ENCODE measurements around the gene DZIP3. TPM values are rescaled to one million over a fixed set of nuclear protein-coding genes. Genes with fewer than 3 reads are reported as not detected.

The DZIP3 gene
- total and polyA plus RNA-seq, 4 donors: 0.38 to 15.5 (median 7.1) TPM

GRCh38 chr3:108555966-108556581, 33.4 kb upstream of the DZIP3 start:
- Histone ChIP-seq H3K4me3 (ENCODE audit: low read length in 2 of 2) (no peak overlapping the region), H3K27ac (ENCODE audit: low read depth in 1 of 2, low read length in 2 of 2) (no peak overlapping the region), H3K4me1 (ENCODE audit: control insufficient read depth in 1 of 2, insufficient read depth in 2 of 2, low read length in 2 of 2) (no peaks in the 10 kb centered on the region), H3K27me3 (ENCODE audit: control insufficient read depth in 1 of 2, insufficient read depth in 2 of 2, low read length in 1 of 2) (no peaks in the 10 kb centered on the region), H3K9me3 (ENCODE audit: control insufficient read depth, low read length) (no peaks in the 10 kb centered on the region), H3K36me3 (ENCODE audit: control insufficient read depth in 1 of 2, insufficient read depth in 2 of 2, low read length in 1 of 2) (no peaks in the 10 kb centered on the region)
- ATAC-seq (ENCODE audit: low FRiP score): no peak
- DNase-seq: no peak
- 67 to 69% methylated on average over 2 of the region's 2 CpGs for WGBS, 2 donors
- intact Hi-C loops (cut with DNase I): no loop called here

- Histone ChIP-seq H3K9me3 (ENCODE audit: control insufficient read depth, low read length) (no peaks in the 10 kb centered on the region), H3K27me3 (ENCODE audit: control insufficient read depth in 1 of 2, insufficient read depth in 2 of 2, low read length in 1 of 2) (no peaks in the 10 kb centered on the region), H3K36me3 (ENCODE audit: control insufficient read depth in 1 of 2, insufficient read depth in 2 of 2, low read length in 1 of 2) (no peaks in the 10 kb centered on the region), H3K4me1 (ENCODE audit: control insufficient read depth in 1 of 2, insufficient read depth in 2 of 2, low read length in 2 of 2) (no peaks in the 10 kb centered on the region), H3K4me3 (ENCODE audit: low read length in 2 of 2) (no peak overlapping the region), H3K27ac (ENCODE audit: low read depth in 1 of 2, low read length in 2 of 2) (no peak overlapping the region)
- WGBS, 2 donors: 97 to 98% methylated on average over 2 of the region's 2 CpGs
- DNase-seq (no peak), ATAC-seq (ENCODE audit: low FRiP score) (no peak)
- intact Hi-C loops (cut with DNase I): no loop called here
Observed at GRCh38 chr3:108562565-108562964, 27.0 kb upstream of the DZIP3 start.

GRCh38 chr3:108564564-108564963, 25.0 kb upstream of the DZIP3 start:
- ATAC-seq (ENCODE audit: low FRiP score) (no peak), DNase-seq (no peak)
- H3K4me3 ChIP-seq (ENCODE audit: low read length in 2 of 2): no peak overlapping the region
- H3K4me1 ChIP-seq (ENCODE audit: control insufficient read depth in 1 of 2, insufficient read depth in 2 of 2, low read length in 2 of 2): no peaks in the 10 kb centered on the region
- intact Hi-C loops (cut with DNase I): no loop called here
- no peaks in the 10 kb centered on the region for H3K27me3 ChIP-seq (ENCODE audit: control insufficient read depth in 1 of 2, insufficient read depth in 2 of 2, low read length in 1 of 2)
- H3K27ac ChIP-seq (ENCODE audit: low read depth in 1 of 2, low read length in 2 of 2): no peak overlapping the region
- no peaks in the 10 kb centered on the region for H3K36me3 ChIP-seq (ENCODE audit: control insufficient read depth in 1 of 2, insufficient read depth in 2 of 2, low read length in 1 of 2)
- no peaks in the 10 kb centered on the region for H3K9me3 ChIP-seq (ENCODE audit: control insufficient read depth, low read length)

- Histone ChIP-seq H3K27me3 (ENCODE audit: control insufficient read depth in 1 of 2, insufficient read depth in 2 of 2, low read length in 1 of 2) (no peaks in the 10 kb centered on the region), H3K36me3 (ENCODE audit: control insufficient read depth in 1 of 2, insufficient read depth in 2 of 2, low read length in 1 of 2) (no peaks in the 10 kb centered on the region), H3K27ac (ENCODE audit: low read depth in 1 of 2, low read length in 2 of 2) (no peak overlapping the region), H3K4me1 (ENCODE audit: control insufficient read depth in 1 of 2, insufficient read depth in 2 of 2, low read length in 2 of 2) (no peaks in the 10 kb centered on the region), H3K9me3 (ENCODE audit: control insufficient read depth, low read length) (no peaks in the 10 kb centered on the region), H3K4me3 (ENCODE audit: low read length in 2 of 2) (no peak overlapping the region)
- ATAC-seq (ENCODE audit: low FRiP score) (no peak), DNase-seq (no peak)
- intact Hi-C loops (cut with DNase I): no loop called here
- WGBS, 2 donors: 88 to 93% methylated on average over 3 of the region's 3 CpGs
Observed at GRCh38 chr3:108565506-108565905, 24.0 kb upstream of the DZIP3 start.

- Histone ChIP-seq H3K36me3 (ENCODE audit: control insufficient read depth in 1 of 2, insufficient read depth in 2 of 2, low read length in 1 of 2) (no peaks in the 10 kb centered on the region), H3K4me1 (ENCODE audit: control insufficient read depth in 1 of 2, insufficient read depth in 2 of 2, low read length in 2 of 2) (no peaks in the 10 kb centered on the region), H3K9me3 (ENCODE audit: control insufficient read depth, low read length) (no peaks in the 10 kb centered on the region), H3K27me3 (ENCODE audit: control insufficient read depth in 1 of 2, insufficient read depth in 2 of 2, low read length in 1 of 2) (no peaks in the 10 kb centered on the region), H3K4me3 (ENCODE audit: low read length in 2 of 2) (no peak overlapping the region), H3K27ac (ENCODE audit: low read depth in 1 of 2, low read length in 2 of 2) (no peak overlapping the region)
- WGBS, 2 donors: 97 to 100% methylated on average over 1 of the region's 1 CpG
- no peak for ATAC-seq (ENCODE audit: low FRiP score)
- intact Hi-C loops (cut with DNase I): no loop called here
- DNase-seq: no peak
Observed at GRCh38 chr3:108566599-108566998, 22.9 kb upstream of the DZIP3 start.

- Histone ChIP-seq H3K4me3 (ENCODE audit: low read length in 2 of 2) (no peak overlapping the region), H3K27ac (ENCODE audit: low read depth in 1 of 2, low read length in 2 of 2) (no peak overlapping the region), H3K4me1 (ENCODE audit: control insufficient read depth in 1 of 2, insufficient read depth in 2 of 2, low read length in 2 of 2) (no peaks in the 10 kb centered on the region), H3K36me3 (ENCODE audit: control insufficient read depth in 1 of 2, insufficient read depth in 2 of 2, low read length in 1 of 2) (no peaks in the 10 kb centered on the region), H3K9me3 (ENCODE audit: control insufficient read depth, low read length) (no peaks in the 10 kb centered on the region), H3K27me3 (ENCODE audit: control insufficient read depth in 1 of 2, insufficient read depth in 2 of 2, low read length in 1 of 2) (no peaks in the 10 kb centered on the region)
- ATAC-seq (ENCODE audit: low FRiP score): no peak
- intact Hi-C loops (cut with DNase I): no loop called here
- DNase-seq: no peak
- WGBS, 2 donors: 96 to 98% methylated on average over 4 of the region's 4 CpGs
Observed at GRCh38 chr3:108569336-108569735, 20.2 kb upstream of the DZIP3 start.

GRCh38 chr3:108578064-108578463, 11.5 kb upstream of the DZIP3 start:
- intact Hi-C loops (cut with DNase I): no loop called here
- Histone ChIP-seq H3K27me3 (ENCODE audit: control insufficient read depth in 1 of 2, insufficient read depth in 2 of 2, low read length in 1 of 2) (no peaks in the 10 kb centered on the region), H3K36me3 (ENCODE audit: control insufficient read depth in 1 of 2, insufficient read depth in 2 of 2, low read length in 1 of 2) (no peaks in the 10 kb centered on the region), H3K4me3 (ENCODE audit: low read length in 2 of 2) (no peak overlapping the region), H3K9me3 (ENCODE audit: control insufficient read depth, low read length) (no peaks in the 10 kb centered on the region), H3K27ac (ENCODE audit: low read depth in 1 of 2, low read length in 2 of 2) (no peak overlapping the region), H3K4me1 (ENCODE audit: control insufficient read depth in 1 of 2, insufficient read depth in 2 of 2, low read length in 2 of 2) (no peaks in the 10 kb centered on the region)
- 95 to 96% methylated on average over 2 of the region's 2 CpGs for WGBS, 2 donors
- ATAC-seq (ENCODE audit: low FRiP score): no peak
- no peak for DNase-seq

GRCh38 chr3:108588601-108589000, 921 bp upstream of the DZIP3 start:
- Histone ChIP-seq H3K4me3 (ENCODE audit: low read length in 2 of 2) (peak overlapping the region; percentile 56 to 76), H3K27ac (ENCODE audit: low read depth in 1 of 2, low read length in 2 of 2) (no peak overlapping the region), H3K27me3 (ENCODE audit: control insufficient read depth in 1 of 2, insufficient read depth in 2 of 2, low read length in 1 of 2) (no peaks in the 10 kb centered on the region), H3K4me1 (ENCODE audit: control insufficient read depth in 1 of 2, insufficient read depth in 2 of 2, low read length in 2 of 2) (no peaks in the 10 kb centered on the region), H3K36me3 (ENCODE audit: control insufficient read depth in 1 of 2, insufficient read depth in 2 of 2, low read length in 1 of 2) (no peaks in the 10 kb centered on the region), H3K9me3 (ENCODE audit: control insufficient read depth, low read length) (no peaks in the 10 kb centered on the region)
- intact Hi-C loops (cut with DNase I): no loop called here
- ATAC-seq (ENCODE audit: low FRiP score) (no peak), DNase-seq (no peak)
- 1% methylated on average over 8 of the region's 8 CpGs for WGBS, 2 donors

GRCh38 chr3:108589998-108590323, 439 bp downstream of the DZIP3 start:
- intact Hi-C loops (cut with DNase I): no loop called here
- Histone ChIP-seq H3K27ac (ENCODE audit: low read depth in 1 of 2, low read length in 2 of 2) (no peak overlapping the region), H3K4me1 (ENCODE audit: control insufficient read depth in 1 of 2, insufficient read depth in 2 of 2, low read length in 2 of 2) (no peaks in the 10 kb centered on the region), H3K36me3 (ENCODE audit: control insufficient read depth in 1 of 2, insufficient read depth in 2 of 2, low read length in 1 of 2) (no peaks in the 10 kb centered on the region), H3K27me3 (ENCODE audit: control insufficient read depth in 1 of 2, insufficient read depth in 2 of 2, low read length in 1 of 2) (no peaks in the 10 kb centered on the region), H3K4me3 (ENCODE audit: low read length in 2 of 2) (peak overlapping the region; percentile 56 to 76), H3K9me3 (ENCODE audit: control insufficient read depth, low read length) (no peaks in the 10 kb centered on the region)
- 0 to 1% methylated on average over 11 of the region's 11 CpGs for WGBS, 2 donors
- ATAC-seq (ENCODE audit: low FRiP score) (no peak), DNase-seq (no peak)

Data from aorta (tissue), 5 donors.